ENCODE data around the gene ZP1.

ZP1 gene

GRCh38 chr11:60855726-60856633, 11.4 kb upstream of the ZP1 start, which contains the start of gene PTGDR2 (continued):
- TF ChIP-seq ZIC2 (tag by site-specific recombination; IDR thresholded peaks at IDR 0.05) (no peak), ZNF521 (tag by site-specific recombination; IDR thresholded peaks at IDR 0.05) (no peak), ZNF670 (tag by site-specific recombination; IDR thresholded peaks at IDR 0.05; ENCODE audit: low read depth) (no peak)
- TF ChIP-seq, protein P1, sequence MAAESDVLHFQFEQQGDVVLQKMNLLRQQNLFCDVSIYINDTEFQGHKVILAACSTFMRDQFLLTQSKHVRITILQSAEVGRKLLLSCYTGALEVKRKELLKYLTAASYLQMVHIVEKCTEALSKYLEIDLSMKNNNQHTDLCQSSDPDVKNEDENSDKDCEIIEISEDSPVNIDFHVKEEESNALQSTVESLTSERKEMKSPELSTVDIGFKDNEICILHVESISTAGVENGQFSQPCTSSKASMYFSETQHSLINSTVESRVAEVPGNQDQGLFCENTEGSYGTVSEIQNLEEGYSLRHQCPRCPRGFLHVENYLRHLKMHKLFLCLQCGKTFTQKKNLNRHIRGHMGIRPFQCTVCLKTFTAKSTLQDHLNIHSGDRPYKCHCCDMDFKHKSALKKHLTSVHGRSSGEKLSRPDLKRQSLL (tag by site-specific recombination; IDR thresholded peaks at IDR 0.05): no peak
- TF ChIP-seq, protein P2, sequence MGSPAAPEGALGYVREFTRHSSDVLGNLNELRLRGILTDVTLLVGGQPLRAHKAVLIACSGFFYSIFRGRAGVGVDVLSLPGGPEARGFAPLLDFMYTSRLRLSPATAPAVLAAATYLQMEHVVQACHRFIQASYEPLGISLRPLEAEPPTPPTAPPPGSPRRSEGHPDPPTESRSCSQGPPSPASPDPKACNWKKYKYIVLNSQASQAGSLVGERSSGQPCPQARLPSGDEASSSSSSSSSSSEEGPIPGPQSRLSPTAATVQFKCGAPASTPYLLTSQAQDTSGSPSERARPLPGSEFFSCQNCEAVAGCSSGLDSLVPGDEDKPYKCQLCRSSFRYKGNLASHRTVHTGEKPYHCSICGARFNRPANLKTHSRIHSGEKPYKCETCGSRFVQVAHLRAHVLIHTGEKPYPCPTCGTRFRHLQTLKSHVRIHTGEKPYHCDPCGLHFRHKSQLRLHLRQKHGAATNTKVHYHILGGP (tag by site-specific recombination; IDR thresholded peaks at IDR 0.05): no peak

DNA sequence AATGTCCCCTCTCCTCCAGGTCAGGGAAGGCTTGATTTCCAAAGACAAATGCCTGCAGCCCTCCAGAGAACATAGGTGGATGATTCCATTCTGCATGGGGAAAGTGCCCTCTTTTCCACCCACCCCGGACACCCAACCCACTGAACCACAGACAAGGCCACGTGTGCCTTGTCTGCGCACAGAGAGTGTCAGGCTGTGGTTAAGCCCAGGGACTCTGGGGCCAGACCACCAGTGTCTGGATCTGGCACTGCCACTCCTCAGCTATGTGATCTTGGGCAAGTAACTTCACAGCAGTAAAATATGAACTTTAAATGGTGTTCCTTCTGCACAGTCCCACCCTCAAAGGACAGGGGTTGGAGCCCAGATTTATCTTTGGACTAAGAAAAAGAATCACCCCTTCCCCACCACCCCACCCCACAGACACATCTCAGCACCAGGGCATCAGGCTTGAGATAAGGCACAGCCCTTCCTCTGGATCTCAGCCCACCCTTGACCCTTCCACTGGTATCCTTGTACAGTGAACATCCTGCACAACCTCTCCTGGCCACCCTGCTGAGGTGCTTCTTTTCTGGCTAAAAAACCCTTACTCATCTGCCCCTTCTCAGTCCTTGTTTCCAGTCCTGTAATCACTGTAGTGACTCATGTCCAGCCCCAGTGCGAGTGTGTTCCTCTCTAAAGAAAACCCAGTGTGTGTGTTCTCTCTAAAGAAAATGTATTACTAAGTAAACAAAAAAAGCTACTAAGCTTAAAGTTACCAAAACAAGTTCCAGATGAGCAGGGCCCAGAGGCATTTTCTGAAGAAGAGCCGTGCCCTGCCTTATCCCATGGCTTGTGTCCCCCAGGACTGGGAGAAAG, 9.7 kb upstream of the ZP1 start:
- ChIA-PET CTCF (interaction anchor here (1.8 kb wide), 1 partner anchor 26 kb away, joined by 6 read pairs; no protein-coding TSS in a partner anchor), POLR2A (no interaction called here)
- no peaks in the 10 kb centered on the region for H3K9me3 ChIP-seq (ENCODE audit: control insufficient read depth, insufficient read depth, low read depth, low read length)
- no peak overlapping the region for H3K27ac ChIP-seq (ENCODE audit: extremely low read depth, low read depth, low read length)
- no peaks in the 10 kb centered on the region for H3K36me3 ChIP-seq (ENCODE audit: control insufficient read depth in 2 of 2, insufficient read depth in 1 of 2, low read length in 2 of 2)
- no peaks in the 10 kb centered on the region for H3K4me1 ChIP-seq (ENCODE audit: control insufficient read depth, insufficient read depth, low read length)
- H3K4me3 ChIP-seq (ENCODE audit: low read depth, low read length): no peak overlapping the region
- TF ChIP-seq ZNF202 (tag by site-specific recombination; IDR thresholded peaks at IDR 0.05; ENCODE audit: borderline replicate concordance): no peak
- no peak for TF ChIP-seq ZNF324 (tag by site-specific recombination; IDR thresholded peaks at IDR 0.05)
- no peak for TF ChIP-seq ZNF169 (tag by site-specific recombination; IDR thresholded peaks at IDR 0.05)
- no peak for TF ChIP-seq ZNF174 (tag by site-specific recombination; IDR thresholded peaks at IDR 0.05)
- TF ChIP-seq ZNF24 (tag by site-specific recombination; IDR thresholded peaks at IDR 0.05): no peak
- no peak for TF ChIP-seq ZNF544 (tag by site-specific recombination; IDR thresholded peaks at IDR 0.05)
- TF ChIP-seq ZNF239 (tag by site-specific recombination; IDR thresholded peaks at IDR 0.05): no peak

GRCh38 chr11:60858236-60858635, 9.1 kb upstream of the ZP1 start:
- H3K4me3 ChIP-seq (ENCODE audit: low read depth, low read length): no peak overlapping the region
- no peak for TF ChIP-seq ZNF433 (tag by site-specific recombination; IDR thresholded peaks at IDR 0.05; ENCODE audit: low read depth)
- no peak for TF ChIP-seq ZEB2 (tag by site-specific recombination; IDR thresholded peaks at IDR 0.05)
- no peak for TF ChIP-seq ZNF664 (tag by site-specific recombination; IDR thresholded peaks at IDR 0.05)
- TF ChIP-seq ZBTB17 (tag by site-specific recombination; IDR thresholded peaks at IDR 0.05): no peak
- TF ChIP-seq RBAK (tag by site-specific recombination; IDR thresholded peaks at IDR 0.05): no peak
- no peak for TF ChIP-seq ZNF239 (tag by site-specific recombination; IDR thresholded peaks at IDR 0.05)
- no peak for TF ChIP-seq ZNF501 (tag by site-specific recombination; IDR thresholded peaks at IDR 0.05)
- TF ChIP-seq ZNF292 (tag by site-specific recombination; IDR thresholded peaks at IDR 0.05; ENCODE audit: borderline replicate concordance, low read depth): no peak
- TF ChIP-seq, protein P3, sequence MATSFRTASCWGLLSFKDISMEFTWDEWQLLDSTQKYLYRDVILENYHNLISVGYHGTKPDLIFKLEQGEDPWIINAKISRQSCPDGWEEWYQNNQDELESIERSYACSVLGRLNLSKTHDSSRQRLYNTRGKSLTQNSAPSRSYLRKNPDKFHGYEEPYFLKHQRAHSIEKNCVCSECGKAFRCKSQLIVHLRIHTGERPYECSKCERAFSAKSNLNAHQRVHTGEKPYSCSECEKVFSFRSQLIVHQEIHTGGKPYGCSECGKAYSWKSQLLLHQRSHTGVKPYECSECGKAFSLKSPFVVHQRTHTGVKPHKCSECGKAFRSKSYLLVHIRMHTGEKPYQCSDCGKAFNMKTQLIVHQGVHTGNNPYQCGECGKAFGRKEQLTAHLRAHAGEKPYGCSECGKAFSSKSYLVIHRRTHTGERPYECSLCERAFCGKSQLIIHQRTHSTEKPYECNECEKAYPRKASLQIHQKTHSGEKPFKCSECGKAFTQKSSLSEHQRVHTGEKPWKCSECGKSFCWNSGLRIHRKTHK (tag by site-specific recombination; IDR thresholded peaks at IDR 0.05): no peak
- no peak for TF ChIP-seq ZFP41 (tag by site-specific recombination; IDR thresholded peaks at IDR 0.05; ENCODE audit: borderline replicate concordance)
- no peak for TF ChIP-seq SP3 (tag by site-specific recombination; IDR thresholded peaks at IDR 0.05)
- no peak for TF ChIP-seq WT1 (tag by site-specific recombination; IDR thresholded peaks at IDR 0.05)
- TF ChIP-seq ZNF777 (tag by site-specific recombination; IDR thresholded peaks at IDR 0.05; ENCODE audit: borderline replicate concordance): no peak
- TF ChIP-seq, protein P4, sequence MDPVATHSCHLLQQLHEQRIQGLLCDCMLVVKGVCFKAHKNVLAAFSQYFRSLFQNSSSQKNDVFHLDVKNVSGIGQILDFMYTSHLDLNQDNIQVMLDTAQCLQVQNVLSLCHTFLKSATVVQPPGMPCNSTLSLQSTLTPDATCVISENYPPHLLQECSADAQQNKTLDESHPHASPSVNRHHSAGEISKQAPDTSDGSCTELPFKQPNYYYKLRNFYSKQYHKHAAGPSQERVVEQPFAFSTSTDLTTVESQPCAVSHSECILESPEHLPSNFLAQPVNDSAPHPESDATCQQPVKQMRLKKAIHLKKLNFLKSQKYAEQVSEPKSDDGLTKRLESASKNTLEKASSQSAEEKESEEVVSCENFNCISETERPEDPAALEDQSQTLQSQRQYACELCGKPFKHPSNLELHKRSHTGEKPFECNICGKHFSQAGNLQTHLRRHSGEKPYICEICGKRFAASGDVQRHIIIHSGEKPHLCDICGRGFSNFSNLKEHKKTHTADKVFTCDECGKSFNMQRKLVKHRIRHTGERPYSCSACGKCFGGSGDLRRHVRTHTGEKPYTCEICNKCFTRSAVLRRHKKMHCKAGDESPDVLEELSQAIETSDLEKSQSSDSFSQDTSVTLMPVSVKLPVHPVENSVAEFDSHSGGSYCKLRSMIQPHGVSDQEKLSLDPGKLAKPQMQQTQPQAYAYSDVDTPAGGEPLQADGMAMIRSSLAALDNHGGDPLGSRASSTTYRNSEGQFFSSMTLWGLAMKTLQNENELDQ (tag by site-specific recombination; IDR thresholded peaks at IDR 0.05; ENCODE audit: low read depth): no peak

More at GRCh38 chr11:60858236-60858635, 9.1 kb upstream of the ZP1 start:
- no peaks in the 10 kb centered on the region for H3K36me3 ChIP-seq (ENCODE audit: control insufficient read depth in 2 of 2, insufficient read depth in 1 of 2, low read length in 2 of 2)
- H3K4me1 ChIP-seq (ENCODE audit: control insufficient read depth, insufficient read depth, low read length): no peaks in the 10 kb centered on the region
- no peak overlapping the region for H3K27ac ChIP-seq (ENCODE audit: extremely low read depth, low read depth, low read length)
- ChIA-PET POLR2A (no interaction called here), CTCF (interaction anchor here (1.8 kb wide), 1 partner anchor 27 kb away, joined by 6 read pairs; no protein-coding TSS in a partner anchor)
- H3K9me3 ChIP-seq (ENCODE audit: control insufficient read depth, insufficient read depth, low read depth, low read length): no peaks in the 10 kb centered on the region

Measured in HEK293 (cell line).